ENCODE data around the gene RIPK1.
"Not testable (repeated sequence)": the region's sequence is repeated elsewhere in the genome, so short reads cannot be mapped to it uniquely, and the experiment has no call there.

The RIPK1 gene

GRCh38 chr6:3136292-3137011 lies 68.2 kb downstream of the RIPK1 start:
- no peak for DNase-seq (ENCODE audit: low read depth)

GRCh38 chr6:3137057-3137777 lies 68.9 kb downstream of the RIPK1 start:
- no peak for DNase-seq (ENCODE audit: low read depth)

DNA sequence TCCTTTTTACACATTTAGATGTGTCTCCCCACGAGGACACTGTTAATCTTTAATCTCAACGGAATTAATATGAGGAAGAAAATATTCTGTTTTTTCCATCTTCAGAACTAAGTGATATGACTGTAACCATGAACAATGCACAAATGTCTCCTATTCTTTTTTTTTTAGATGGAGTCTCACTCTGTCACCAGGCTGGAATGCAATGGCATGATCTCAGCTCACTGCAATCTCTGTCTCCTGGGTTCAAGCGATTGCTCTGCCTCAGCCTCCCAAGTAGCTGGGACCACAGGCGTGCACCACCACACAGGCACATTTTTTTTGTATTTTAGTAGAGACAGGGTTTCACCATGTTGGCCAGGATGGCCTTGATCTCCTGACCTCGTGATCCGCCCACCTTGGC lies 69.6 kb downstream of the RIPK1 start:
- not testable (repeated sequence) for DNase-seq (ENCODE audit: low read depth)

DNA sequence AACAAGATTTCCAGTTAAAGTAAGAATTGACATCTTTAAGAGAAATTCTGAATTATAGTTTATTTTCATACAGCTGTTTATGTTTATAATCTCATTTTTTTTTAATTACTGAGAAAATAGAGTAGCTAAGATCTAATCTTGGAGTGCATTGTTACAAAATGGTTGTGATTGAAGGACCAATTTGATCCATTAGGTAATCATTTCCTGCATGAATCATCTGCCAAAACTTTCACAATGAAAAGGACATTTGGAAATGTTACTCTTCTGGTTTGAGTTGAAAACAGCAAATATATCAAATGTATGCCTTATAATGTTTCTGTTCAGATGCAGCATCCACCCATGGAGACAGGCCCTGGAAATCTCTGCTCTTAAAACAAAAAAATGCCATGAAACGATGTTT lies 70.0 kb downstream of the RIPK1 start:
- no peak for DNase-seq (ENCODE audit: low read depth)

DNA sequence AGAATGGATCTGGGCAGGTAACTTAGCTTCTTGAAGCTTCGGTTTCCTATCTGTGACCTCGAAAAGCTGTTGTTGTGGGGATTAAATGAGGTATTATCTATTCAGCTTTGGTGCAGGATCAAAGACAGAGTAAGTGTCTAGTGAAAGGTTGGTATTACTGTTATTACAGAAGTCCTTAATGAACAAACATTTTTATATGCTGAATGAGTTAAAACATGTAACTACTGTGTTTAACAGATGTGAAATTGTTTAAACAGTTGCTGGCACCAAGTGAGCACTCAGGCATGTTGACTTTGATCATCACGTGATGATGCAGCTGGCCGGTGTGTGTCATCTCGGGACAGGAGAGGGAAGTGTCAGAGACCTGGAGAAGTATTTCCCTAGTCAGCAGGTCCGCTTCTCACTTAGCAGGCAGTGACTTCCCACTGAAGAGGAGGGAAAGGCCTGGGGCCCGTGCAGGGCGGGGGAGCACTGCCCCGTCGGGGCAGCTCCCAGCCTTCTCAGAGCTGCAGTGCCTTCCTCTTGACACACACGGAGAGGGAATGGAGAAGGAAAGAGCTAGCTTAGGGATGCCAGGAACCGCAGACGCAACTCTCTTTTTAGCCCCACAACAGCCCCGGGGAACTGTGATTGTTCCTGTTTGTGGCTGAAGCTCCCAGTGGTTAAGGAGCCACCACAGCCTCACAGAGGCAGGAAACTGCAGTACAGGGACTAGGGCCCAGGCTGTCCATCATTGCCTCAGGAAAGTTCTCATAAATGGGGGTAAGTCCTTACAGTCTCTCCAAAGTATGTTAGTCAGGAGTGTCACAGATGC lies 71.0 kb downstream of the RIPK1 start:
- DNase-seq (ENCODE audit: low read depth), result no peak

GRCh38 chr6:3140201-3140600 lies 71.9 kb downstream of the RIPK1 start:
- no peak for DNase-seq (ENCODE audit: low read depth)

DNA sequence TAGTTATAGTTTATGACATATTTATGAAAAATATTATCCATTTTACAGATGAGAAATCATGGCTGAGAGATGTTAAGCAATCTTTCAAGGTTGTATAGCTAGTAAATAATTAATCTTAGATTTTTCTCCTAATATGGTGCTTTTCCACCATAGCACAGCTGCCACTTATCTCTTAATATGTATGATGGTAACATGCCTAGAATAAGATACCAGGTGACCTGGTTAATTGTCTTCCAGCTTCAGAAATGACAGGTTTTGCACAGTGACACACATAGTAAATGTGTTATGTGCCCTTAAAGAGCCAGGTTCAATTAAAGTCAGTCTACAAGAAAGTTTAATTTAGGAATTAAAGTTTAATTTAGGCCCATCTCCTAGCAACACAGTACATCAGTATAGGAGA lies 74.2 kb downstream of the RIPK1 start:
- DNase-seq (ENCODE audit: low read depth), result no peak

GRCh38 chr6:3143158-3143557 lies 74.9 kb downstream of the RIPK1 start:
- no peak for DNase-seq (ENCODE audit: low read depth)

GRCh38 chr6:3144571-3144970 lies 76.3 kb downstream of the RIPK1 start:
- DNase-seq (ENCODE audit: low read depth), result no peak

- no peak for DNase-seq (ENCODE audit: low read depth)
These were observed 79.8 kb downstream of the RIPK1 start for GRCh38 chr6:3147914-3148757.

DNA sequence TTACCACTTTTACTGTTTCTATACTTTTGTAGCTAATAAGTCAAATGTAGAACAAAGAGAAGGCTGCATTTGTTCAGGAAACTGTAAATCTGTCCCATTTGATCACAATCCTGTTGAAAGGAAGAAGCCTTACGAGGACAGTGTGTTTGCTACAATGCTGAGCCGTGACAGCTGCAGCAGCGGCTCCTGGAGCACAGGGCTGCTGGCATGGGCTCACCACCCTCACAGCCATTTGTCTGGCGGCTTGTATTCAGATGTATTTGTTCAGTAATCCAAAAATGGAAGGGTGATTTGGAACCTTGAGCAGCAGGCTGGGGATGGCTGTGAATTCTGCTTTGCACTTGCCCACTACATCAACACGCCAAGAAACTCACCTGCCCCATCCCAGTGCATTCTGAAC lies 83.4 kb downstream of the RIPK1 start:
- no peak for DNase-seq (ENCODE audit: low read depth)

DNA sequence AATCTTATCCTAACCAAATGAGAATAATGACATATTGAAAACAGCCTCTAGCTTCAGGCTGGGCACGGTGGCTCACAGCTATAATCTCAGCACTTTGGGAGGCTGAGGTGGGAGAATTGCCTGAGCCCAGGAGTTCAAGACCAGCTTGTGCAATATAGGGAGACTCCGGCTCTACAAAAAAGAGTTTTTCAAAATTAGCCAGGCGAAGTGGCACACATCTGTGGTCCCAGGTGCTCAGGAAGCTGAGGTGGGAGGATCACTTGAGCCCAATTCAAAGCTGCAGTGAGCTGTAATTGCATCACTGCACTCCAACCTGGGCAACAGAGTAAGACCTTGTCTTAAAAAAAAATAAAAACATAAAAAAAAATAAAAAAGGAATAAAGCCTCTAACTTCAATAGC lies 84.4 kb downstream of the RIPK1 start:
- no peak for DNase-seq (ENCODE audit: low read depth)

DNA sequence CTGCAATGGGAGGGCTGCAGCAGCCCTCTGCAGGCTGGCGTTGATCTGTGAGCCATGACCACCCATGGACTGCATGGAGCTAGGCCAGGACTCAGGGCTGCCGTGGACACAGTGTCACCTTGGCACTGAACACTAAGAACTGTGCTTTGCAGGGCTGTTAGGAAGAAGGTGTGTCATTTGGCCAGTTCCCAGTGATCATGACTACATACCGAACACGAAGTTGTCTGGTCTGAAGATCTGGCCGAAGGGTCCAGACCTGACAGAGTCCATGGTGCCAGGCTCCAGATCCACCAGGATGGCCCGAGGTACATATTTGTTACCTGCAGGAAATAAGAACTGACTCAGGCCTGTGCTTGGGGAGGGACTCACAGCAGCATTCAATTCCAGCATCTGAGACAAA lies 87.1 kb downstream of the RIPK1 start:
- DNase-seq (ENCODE audit: low read depth), result not testable (repeated sequence)

GRCh38 chr6:3156184-3157130 lies 88.2 kb downstream of the RIPK1 start:
- DNase-seq (ENCODE audit: low read depth), result not testable (repeated sequence)

DNA sequence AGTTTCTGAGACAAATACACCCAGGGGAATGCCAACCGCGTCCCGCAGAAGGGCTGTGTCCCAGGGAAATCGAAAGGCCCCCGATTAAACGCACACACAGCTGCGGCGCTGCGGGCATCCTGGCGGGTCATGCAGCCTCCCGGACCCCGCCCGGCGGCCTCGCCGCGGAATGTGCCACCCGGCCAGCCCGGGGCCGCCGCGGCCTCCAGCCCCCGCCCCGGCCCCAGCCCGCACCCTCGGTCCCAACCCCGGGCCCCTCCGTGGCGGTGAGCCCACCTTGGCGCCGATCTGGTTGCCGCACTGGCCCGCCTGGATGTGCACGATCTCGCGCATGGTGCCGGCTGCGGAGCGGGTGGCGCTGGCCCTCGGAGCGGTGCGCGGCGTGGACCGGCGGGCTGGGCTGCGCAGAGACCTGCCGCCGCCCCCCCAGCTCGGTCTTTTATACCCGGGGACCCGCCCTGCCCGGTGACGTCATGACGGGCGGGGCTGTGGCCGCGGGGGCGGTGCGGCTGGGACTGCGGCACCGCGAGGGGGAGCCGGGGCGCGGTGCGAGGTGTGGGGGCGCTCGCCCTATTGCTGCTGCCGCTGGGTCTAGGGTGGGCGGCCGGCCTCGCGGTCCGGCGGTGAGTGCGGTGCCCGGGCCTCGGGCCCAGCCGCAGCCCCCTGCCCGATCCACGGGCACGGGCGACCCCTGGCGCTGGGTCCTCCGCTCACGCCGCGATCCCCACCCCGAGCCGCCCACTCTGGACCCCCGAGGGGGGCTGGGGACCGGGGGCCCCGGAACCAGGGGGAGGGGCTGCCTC lies 89.0 kb downstream of the RIPK1 start, which contains the start of gene TUBB2A:
Gene TUBB2A, minus strand, starts transcription at position 414 of the 803 bp plus-strand sequence. Its CDS starts 81 bp downstream, at position 333.
- peak; percentile 81 for DNase-seq (ENCODE audit: low read depth)

DNA sequence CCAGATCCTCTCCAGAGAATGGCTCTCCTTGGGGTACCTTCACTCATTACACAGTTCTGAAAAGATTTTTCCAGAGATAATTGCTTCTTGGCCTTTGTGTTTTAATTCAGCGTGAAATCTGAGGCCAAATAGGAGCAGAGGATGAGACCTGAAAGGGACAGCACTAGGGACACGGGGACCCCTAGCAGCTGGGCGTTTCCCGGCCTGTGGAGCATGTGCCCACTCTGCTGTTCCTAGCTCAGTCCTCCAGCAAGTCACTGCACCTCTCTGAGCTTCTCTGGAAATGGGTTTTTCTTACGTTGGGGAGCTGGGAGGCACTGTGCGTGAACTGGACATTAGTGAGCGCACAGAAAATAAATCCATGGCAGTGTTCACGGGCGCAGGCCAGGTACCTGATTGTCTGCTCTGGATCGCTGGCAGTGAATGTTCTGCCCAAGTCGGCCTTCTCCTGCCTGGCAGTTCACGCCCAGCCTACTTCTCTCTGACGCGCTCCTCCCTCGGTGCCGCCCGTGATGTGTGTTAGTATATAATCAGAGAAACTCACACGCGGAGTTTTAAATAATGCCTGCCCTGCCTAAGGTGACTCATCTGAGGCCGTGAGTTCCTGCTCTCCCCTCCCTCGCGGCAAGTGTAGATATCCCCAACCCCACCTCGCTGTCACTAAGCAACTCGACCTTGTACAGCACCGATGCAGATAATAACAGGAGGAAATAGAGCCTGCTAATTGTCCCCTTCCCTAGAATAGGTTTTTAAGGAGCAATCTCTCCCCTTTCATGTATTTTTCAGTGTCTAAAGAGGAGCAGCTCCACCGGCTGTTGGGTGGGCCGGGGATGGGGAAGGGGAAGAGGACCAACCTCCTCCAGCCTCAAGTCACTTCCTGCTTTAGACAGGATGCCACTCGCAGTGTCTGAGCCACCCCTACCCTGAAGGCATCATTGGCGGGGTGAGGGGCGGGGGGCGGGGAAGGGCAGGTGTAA lies 91.8 kb downstream of the RIPK1 start:
- peak; percentile 50 for DNase-seq (ENCODE audit: low read depth)

DNA sequence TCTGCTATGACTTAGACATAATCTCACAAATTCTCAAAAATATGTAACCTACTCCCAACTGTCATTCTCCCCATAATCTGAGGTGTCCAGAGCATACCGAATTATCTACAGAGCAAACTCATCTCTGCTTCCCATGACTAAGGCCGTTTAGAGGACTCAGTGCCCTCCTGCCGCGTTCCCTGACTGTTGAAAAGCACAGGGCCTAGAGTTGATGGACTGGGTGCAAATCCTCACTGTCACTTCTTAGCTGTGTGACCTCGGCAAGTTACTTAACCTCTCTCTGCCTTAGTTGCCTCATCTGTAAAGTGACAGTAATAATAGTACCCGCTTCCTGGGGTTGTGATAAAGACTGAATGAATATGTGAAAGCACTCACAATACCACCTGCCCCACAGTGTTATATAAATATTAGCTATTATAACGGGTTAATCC lies 93.8 kb downstream of the RIPK1 start:
- no peak for DNase-seq (ENCODE audit: low read depth)

GRCh38 chr6:3162565-3163247 lies 94.4 kb downstream of the RIPK1 start:
- peak; percentile 44 for DNase-seq (ENCODE audit: low read depth)

Measured in activated T-helper 1 cell treated with Interleukin-2 at 50 U/mL for 16 hours (primary cell).